ENCODE data around the gene PLK5. TPM values are rescaled to one million over a fixed set of nuclear protein-coding genes. Genes with fewer than 3 reads are reported as not detected.
"Not testable (repeated sequence)": the region's sequence is repeated elsewhere in the genome, so short reads cannot be mapped to it uniquely, and the experiment has no call there.

PLK5 gene
- polyA plus RNA-seq, 1 donor from 2014 or later, result 3.6 TPM

DNA sequence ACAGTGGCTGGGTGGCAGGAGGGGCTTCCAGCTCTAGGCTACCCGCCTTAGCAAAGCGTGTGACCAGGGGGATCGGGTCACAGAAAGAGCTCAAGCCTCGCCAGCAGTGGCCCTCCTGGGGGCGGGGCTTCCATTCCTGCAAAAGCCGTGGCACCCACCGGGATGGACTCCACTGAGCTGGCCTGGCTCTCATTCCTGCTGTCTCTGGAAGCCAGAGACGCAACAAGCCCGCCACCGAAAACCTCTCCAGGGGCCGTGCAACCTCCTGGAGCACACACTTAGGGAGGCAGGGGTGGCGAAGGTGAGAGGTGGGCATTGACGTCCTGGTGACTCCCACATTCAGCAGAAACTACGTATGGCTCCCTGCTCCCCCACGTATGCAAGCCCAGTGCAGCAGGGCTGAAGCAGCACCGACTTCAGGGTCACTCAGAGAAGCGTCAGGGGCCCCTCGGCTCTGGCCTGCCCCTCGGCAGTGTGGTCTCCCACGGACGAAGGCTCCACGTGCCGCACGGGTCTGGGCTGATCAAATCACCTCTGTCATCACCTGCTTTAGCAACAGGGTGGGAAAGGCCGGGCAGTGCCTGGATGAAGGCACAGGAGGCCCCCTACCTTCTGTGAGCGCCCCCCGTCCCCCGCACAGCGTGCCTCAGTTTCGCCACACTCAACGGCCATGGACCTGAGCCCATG, 48.0 kb upstream of the PLK5 start:
- no peaks in the 10 kb centered on the region for H3K36me3 ChIP-seq (ENCODE audit: insufficient read depth, low read length)

DNA sequence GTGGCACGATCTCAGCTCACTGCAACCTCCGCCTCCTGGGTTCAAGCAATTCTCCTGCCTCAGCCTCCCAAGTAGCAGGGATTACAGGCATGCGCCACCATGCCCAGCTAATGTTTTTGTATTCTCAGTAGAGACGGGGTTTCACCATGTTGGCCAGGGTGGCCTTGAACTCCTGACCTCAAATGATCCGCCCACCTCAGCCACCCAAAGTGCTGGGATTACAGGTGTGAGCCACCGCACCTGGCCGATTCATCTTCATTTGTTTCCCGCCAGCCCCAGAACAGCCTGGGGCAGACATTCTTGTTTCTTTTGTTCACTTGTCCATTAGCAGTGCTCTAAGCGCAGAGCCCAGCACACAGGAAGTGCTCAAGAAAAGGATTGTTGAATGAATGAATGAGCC, 46.8 kb upstream of the PLK5 start:
- not testable (repeated sequence) for H3K27me3 ChIP-seq (ENCODE audit: insufficient read depth, low read depth, low read length)
- H4K20me1 ChIP-seq (ENCODE audit: insufficient read depth), result peaks cover 14% of the 10 kb centered on the region

More for the DNA sequence above, 48.0 kb upstream of the PLK5 start:
- Histone ChIP-seq H3K9me3 (ENCODE audit: low read length) (no peaks in the 10 kb centered on the region), H3K27me3 (ENCODE audit: insufficient read depth, low read depth, low read length) (no peaks in the 10 kb centered on the region), H3K9ac (ENCODE audit: low read length) (no peak overlapping the region), H2AFZ (ENCODE audit: low read depth, low read length) (no peak overlapping the region), H3F3A (ENCODE audit: insufficient read depth, low read length, poor library complexity, severe bottlenecking) (no peaks in the 10 kb centered on the region), H3K27ac (ENCODE audit: low read length) (no peak overlapping the region), H3K4me2 (ENCODE audit: low read length) (no peak overlapping the region), H3K79me2 (replicated peaks; ENCODE audit: insufficient read depth, low read length) (no peaks in the 10 kb centered on the region), H4K20me1 (ENCODE audit: insufficient read depth) (peaks cover 25% of the 10 kb centered on the region), H3K4me3 (ENCODE audit: low read length) (no peak overlapping the region), H3K9me2 (ENCODE audit: insufficient read depth, low read length) (no peaks in the 10 kb centered on the region)
- TF ChIP-seq EZH2 (IDR thresholded peaks at IDR 0.05; ENCODE audit: borderline replicate concordance, insufficient read depth, low read length, poor library complexity, severe bottlenecking) (no peak), EP300 (conservative IDR thresholded peaks at IDR 0.05; ENCODE audit: poor library complexity, severe bottlenecking) (no peak), SMC3 (conservative IDR thresholded peaks at IDR 0.05; ENCODE audit: poor library complexity) (no peak), MXI1 (conservative IDR thresholded peaks at IDR 0.05; ENCODE audit: poor library complexity, severe bottlenecking) (no peak), RAD21 (conservative IDR thresholded peaks at IDR 0.05) (no peak), REST (IDR thresholded peaks at IDR 0.05; ENCODE audit: borderline replicate concordance) (no peak), POLR2AphosphoS5 (IDR thresholded peaks at IDR 0.05) (peak; percentile 37)

GRCh38 chr19:1478934-1479707, 44.8 kb upstream of the PLK5 start, which contains the start of gene C19orf25:
C19orf25 (minus strand) TSS chr19:1479215; CDS start chr19:1478903, 312 bp downstream.
- no peaks in the 10 kb centered on the region for H4K20me1 ChIP-seq (ENCODE audit: insufficient read depth)
- no peaks in the 10 kb centered on the region for H3K9me2 ChIP-seq (ENCODE audit: insufficient read depth, low read length)
- H3K9ac ChIP-seq (ENCODE audit: low read length), result peak within 1 kb of the TSS; percentile 73
- H2AFZ ChIP-seq (ENCODE audit: low read depth, low read length), result peak within 1 kb of the TSS; percentile 17
- no peaks in the 10 kb centered on the region for H3K36me3 ChIP-seq (ENCODE audit: insufficient read depth, low read length)
- no peaks in the 10 kb centered on the region for H3K79me2 ChIP-seq (replicated peaks; ENCODE audit: insufficient read depth, low read length)
- peak; percentile 72 for TF ChIP-seq MXI1 (conservative IDR thresholded peaks at IDR 0.05; ENCODE audit: poor library complexity, severe bottlenecking)
- TF ChIP-seq SMC3 (conservative IDR thresholded peaks at IDR 0.05; ENCODE audit: poor library complexity), result no peak
- TF ChIP-seq CTCF (IDR thresholded peaks at IDR 0.05; ENCODE audit: poor library complexity, severe bottlenecking), result no peak
- peak; percentile 6 for TF ChIP-seq RAD21 (conservative IDR thresholded peaks at IDR 0.05)
- peak; percentile 91 for TF ChIP-seq POLR2AphosphoS5 (IDR thresholded peaks at IDR 0.05)
- TF ChIP-seq EP300 (conservative IDR thresholded peaks at IDR 0.05; ENCODE audit: poor library complexity, severe bottlenecking), result peak; percentile 20
- no peak for TF ChIP-seq EZH2 (IDR thresholded peaks at IDR 0.05; ENCODE audit: borderline replicate concordance, insufficient read depth, low read length, poor library complexity, severe bottlenecking)
- no peak for TF ChIP-seq REST (IDR thresholded peaks at IDR 0.05; ENCODE audit: borderline replicate concordance)
- no peaks in the 10 kb centered on the region for H3K27me3 ChIP-seq (ENCODE audit: insufficient read depth, low read depth, low read length)
- no peaks in the 10 kb centered on the region for H3F3A ChIP-seq (ENCODE audit: insufficient read depth, low read length, poor library complexity, severe bottlenecking)
- H3K4me2 ChIP-seq (ENCODE audit: low read length), result peak within 1 kb of the TSS; percentile 92
- H3K4me3 ChIP-seq (ENCODE audit: low read length), result peak within 1 kb of the TSS; percentile 96
- peak within 1 kb of the TSS; percentile 62 for H3K27ac ChIP-seq (ENCODE audit: low read length)
- H3K9me3 ChIP-seq (ENCODE audit: low read length), result no peaks in the 10 kb centered on the region

More for the DNA sequence above, 46.8 kb upstream of the PLK5 start:
- not testable (repeated sequence) for H3K27ac ChIP-seq (ENCODE audit: low read length); H2AFZ ChIP-seq (ENCODE audit: low read depth, low read length); H3K9ac ChIP-seq (ENCODE audit: low read length); H3K4me2 ChIP-seq (ENCODE audit: low read length); H3K9me3 ChIP-seq (ENCODE audit: low read length); H3K36me3 ChIP-seq (ENCODE audit: insufficient read depth, low read length); H3K4me3 ChIP-seq (ENCODE audit: low read length); H3K9me2 ChIP-seq (ENCODE audit: insufficient read depth, low read length); H3K79me2 ChIP-seq (replicated peaks; ENCODE audit: insufficient read depth, low read length); H3F3A ChIP-seq (ENCODE audit: insufficient read depth, low read length, poor library complexity, severe bottlenecking)
